ENCODE data around the gene TRMT2A. TPM values are rescaled to one million over a fixed set of nuclear protein-coding genes. Genes with fewer than 3 reads are reported as not detected.

The TRMT2A gene
- total and polyA plus RNA-seq, 10 of the 15 experiments (the other 5 are each of a cell fraction or from before 2014, with no cell fraction given) = 0.29 to 97.0 (median 57.9) TPM

DNA sequence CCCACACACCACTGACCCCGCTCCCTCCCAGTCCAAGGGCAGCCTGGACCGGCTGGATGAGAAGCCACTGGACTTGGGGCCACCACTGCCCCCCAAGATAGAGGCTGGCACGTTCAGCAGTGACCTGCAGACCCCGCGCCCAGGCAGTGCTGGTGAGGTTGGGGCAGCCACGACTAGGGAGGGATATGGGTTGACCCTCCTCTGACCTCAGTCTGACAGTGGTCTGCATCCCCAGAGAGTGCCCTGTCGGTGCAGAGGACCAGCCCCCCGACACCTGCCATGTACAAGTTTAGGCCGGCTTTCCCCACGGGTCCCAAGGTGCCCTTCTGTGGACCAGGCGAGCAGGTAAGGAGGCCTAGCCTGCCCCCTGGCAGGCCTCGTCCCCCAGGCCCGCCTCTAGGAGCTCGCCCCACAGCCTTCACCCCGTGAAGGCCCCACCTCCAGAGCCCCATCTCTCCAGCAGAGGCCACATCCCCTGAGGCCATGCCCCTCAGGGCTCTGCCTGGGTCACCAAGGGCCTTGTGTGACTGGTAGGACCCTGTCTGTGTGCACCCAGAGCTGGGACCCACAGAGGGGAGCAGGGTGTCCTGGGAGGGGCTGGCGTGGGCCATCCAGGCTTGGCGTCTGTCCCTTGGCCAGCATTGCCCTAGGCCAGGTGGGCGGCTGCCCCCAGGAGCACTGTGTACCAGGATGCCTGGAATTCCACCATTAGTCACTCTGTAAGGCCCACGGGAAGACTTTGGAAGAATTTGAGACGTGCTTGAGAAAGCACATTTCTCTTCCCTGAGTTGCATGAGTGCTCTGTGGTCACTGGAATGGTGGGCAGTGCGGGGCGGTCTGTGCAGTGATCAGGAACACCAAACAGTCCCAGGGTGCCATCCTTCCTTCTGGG lies 24.4 kb upstream of the TRMT2A start:
- H3K36me3 ChIP-seq (ENCODE audit: control insufficient read depth in 2 of 2, insufficient read depth in 2 of 2, low read length in 1 of 2) = no peaks in the 10 kb centered on the region; a peak in 1 of 4 replicates
- RAD21 ChIA-PET (ENCODE audit: unreplicated experiment) = no interaction called here
- 82% methylated on average over 22 of the region's 22 CpGs for WGBS (ENCODE audit: insufficient coverage, insufficient replicate concordance, low lambda C conversion rate, missing lambda C conversion rate)
- no peak overlapping the region for H2AFZ ChIP-seq (ENCODE audit: control insufficient read depth, low read depth, low read length)
- POLR2A ChIA-PET = no interaction called here
- no peaks in the 10 kb centered on the region for H3K79me2 ChIP-seq (ENCODE audit: control insufficient read depth, insufficient read depth, low read length)
- H3K4me2 ChIP-seq (ENCODE audit: control insufficient read depth, insufficient read depth) = no peak overlapping the region
- no TSS peak for BruUV-seq (replicated peaks)
- no peaks in the 10 kb centered on the region for H3K27me3 ChIP-seq (replicated peaks in 1 of 2; ENCODE audit: control insufficient read depth in 2 of 2, insufficient read depth in 2 of 2, low read length in 1 of 2)
- FAIRE-seq = no peak
- intact Hi-C loops (cut with micrococcal nuclease; ENCODE audit: unreplicated experiment) = no loop called here
- DNase-seq (ENCODE audit: low read depth, low spot score) = no peak
- H3K4me3 ChIP-seq = no peak overlapping the region
- ATAC-seq = no peak
- no peaks in the 10 kb centered on the region for H4K20me1 ChIP-seq (ENCODE audit: control insufficient read depth, insufficient read depth)
- no peaks in the 10 kb centered on the region for H3K9me3 ChIP-seq (replicated peaks; ENCODE audit: control insufficient read depth, insufficient read depth, low read length)
- in situ Hi-C loops (cut with MboI) = no loop called here
- SMC1A ChIA-PET (ENCODE audit: uncharacterized antibody, unreplicated experiment) = no interaction called here
- CTCF ChIA-PET = no interaction called here
- H3K9ac ChIP-seq (ENCODE audit: control insufficient read depth, insufficient read depth, low read length) = no peak overlapping the region
- H3K4me1 ChIP-seq (ENCODE audit: control insufficient read depth, insufficient read depth, low read length) = no peaks in the 10 kb centered on the region; the same call in 1 of the 2 replicates
- no peak overlapping the region for H3K27ac ChIP-seq (ENCODE audit: control insufficient read depth, insufficient read depth)
- TF ChIP-seq, protein P1, sequence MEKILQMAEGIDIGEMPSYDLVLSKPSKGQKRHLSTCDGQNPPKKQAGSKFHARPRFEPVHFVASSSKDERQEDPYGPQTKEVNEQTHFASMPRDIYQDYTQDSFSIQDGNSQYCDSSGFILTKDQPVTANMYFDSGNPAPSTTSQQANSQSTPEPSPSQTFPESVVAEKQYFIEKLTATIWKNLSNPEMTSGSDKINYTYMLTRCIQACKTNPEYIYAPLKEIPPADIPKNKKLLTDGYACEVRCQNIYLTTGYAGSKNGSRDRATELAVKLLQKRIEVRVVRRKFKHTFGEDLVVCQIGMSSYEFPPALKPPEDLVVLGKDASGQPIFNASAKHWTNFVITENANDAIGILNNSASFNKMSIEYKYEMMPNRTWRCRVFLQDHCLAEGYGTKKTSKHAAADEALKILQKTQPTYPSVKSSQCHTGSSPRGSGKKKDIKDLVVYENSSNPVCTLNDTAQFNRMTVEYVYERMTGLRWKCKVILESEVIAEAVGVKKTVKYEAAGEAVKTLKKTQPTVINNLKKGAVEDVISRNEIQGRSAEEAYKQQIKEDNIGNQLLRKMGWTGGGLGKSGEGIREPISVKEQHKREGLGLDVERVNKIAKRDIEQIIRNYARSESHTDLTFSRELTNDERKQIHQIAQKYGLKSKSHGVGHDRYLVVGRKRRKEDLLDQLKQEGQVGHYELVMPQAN (conservative IDR thresholded peaks at IDR 0.05) = no peak
- no peak for TF ChIP-seq HCFC1 (IDR thresholded peaks at IDR 0.05; ENCODE audit: low read length)
- TF ChIP-seq TAF1 (IDR thresholded peaks at IDR 0.05; ENCODE audit: borderline replicate concordance, low read depth, low read length) = no peak
- no peak for TF ChIP-seq RAD51 (IDR thresholded peaks at IDR 0.05)
- no peak for TF ChIP-seq SMAD1 (IDR thresholded peaks at IDR 0.05; ENCODE audit: low read depth, partially characterized antibody)
- TF ChIP-seq EP300 (IDR thresholded peaks at IDR 0.05; ENCODE audit: borderline replicate concordance in 1 of 2, control insufficient read depth in 1 of 2, low read depth in 2 of 2, low read length in 2 of 2) = no peak
- no peak for TF ChIP-seq ATF7 (IDR thresholded peaks at IDR 0.05; ENCODE audit: low read depth)
- TF ChIP-seq NR2C1 (IDR thresholded peaks at IDR 0.05) = no peak
- no peak for TF ChIP-seq ZBED1 (IDR thresholded peaks at IDR 0.05; ENCODE audit: borderline replicate concordance)
- TF ChIP-seq SIX5 (IDR thresholded peaks at IDR 0.05; ENCODE audit: low read depth, low read length, severe bottlenecking) = no peak
- no peak for TF ChIP-seq YY1 (IDR thresholded peaks at IDR 0.05; ENCODE audit: low read depth, low read length)
- no peak for TF ChIP-seq CHD2 (IDR thresholded peaks at IDR 0.05; ENCODE audit: borderline replicate concordance, low read depth, low read length)
- TF ChIP-seq, protein P2, sequence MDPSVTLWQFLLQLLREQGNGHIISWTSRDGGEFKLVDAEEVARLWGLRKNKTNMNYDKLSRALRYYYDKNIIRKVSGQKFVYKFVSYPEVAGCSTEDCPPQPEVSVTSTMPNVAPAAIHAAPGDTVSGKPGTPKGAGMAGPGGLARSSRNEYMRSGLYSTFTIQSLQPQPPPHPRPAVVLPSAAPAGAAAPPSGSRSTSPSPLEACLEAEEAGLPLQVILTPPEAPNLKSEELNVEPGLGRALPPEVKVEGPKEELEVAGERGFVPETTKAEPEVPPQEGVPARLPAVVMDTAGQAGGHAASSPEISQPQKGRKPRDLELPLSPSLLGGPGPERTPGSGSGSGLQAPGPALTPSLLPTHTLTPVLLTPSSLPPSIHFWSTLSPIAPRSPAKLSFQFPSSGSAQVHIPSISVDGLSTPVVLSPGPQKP (IDR thresholded peaks at IDR 0.05; ENCODE audit: low read depth, low read length) = no peak
- TF ChIP-seq ASH2L (IDR thresholded peaks at IDR 0.05; ENCODE audit: borderline replicate concordance, low read depth) = no peak
- TF ChIP-seq, protein P3, sequence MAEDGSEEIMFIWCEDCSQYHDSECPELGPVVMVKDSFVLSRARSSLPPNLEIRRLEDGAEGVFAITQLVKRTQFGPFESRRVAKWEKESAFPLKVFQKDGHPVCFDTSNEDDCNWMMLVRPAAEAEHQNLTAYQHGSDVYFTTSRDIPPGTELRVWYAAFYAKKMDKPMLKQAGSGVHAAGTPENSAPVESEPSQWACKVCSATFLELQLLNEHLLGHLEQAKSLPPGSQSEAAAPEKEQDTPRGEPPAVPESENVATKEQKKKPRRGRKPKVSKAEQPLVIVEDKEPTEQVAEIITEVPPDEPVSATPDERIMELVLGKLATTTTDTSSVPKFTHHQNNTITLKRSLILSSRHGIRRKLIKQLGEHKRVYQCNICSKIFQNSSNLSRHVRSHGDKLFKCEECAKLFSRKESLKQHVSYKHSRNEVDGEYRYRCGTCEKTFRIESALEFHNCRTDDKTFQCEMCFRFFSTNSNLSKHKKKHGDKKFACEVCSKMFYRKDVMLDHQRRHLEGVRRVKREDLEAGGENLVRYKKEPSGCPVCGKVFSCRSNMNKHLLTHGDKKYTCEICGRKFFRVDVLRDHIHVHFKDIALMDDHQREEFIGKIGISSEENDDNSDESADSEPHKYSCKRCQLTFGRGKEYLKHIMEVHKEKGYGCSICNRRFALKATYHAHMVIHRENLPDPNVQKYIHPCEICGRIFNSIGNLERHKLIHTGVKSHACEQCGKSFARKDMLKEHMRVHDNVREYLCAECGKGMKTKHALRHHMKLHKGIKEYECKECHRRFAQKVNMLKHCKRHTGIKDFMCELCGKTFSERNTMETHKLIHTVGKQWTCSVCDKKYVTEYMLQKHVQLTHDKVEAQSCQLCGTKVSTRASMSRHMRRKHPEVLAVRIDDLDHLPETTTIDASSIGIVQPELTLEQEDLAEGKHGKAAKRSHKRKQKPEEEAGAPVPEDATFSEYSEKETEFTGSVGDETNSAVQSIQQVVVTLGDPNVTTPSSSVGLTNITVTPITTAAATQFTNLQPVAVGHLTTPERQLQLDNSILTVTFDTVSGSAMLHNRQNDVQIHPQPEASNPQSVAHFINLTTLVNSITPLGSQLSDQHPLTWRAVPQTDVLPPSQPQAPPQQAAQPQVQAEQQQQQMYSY (CRISPR knock-in tag; IDR thresholded peaks at IDR 0.05) = no peak
- no peak for TF ChIP-seq CBX5 (IDR thresholded peaks at IDR 0.05; ENCODE audit: low read depth)
- TF ChIP-seq YBX1 (IDR thresholded peaks at IDR 0.05) = no peak

Data from GM12878 (cell line).